HUES48 (cell line): ENCODE data around the gene DEFB128.
"Not testable (repeated sequence)": the region's sequence is repeated elsewhere in the genome, so short reads cannot be mapped to it uniquely, and the experiment has no call there.

Experiments used
- H3K27ac ChIP-seq: one replicate; pipeline ENCODE4 v1.7.0; 2013; ENCODE audit warnings: low read depth, low read length, inconsistent platforms
- H3K27me3 ChIP-seq: 2 replicates; pipeline ENCODE4 v1.6.1; 2013; ENCODE audit warnings: mild to moderate bottlenecking, low read length; ENCODE audit not compliant: control insufficient read depth, insufficient read depth
- H3K36me3 ChIP-seq: 2 replicates; pipeline ENCODE4 v1.6.1; 2013; ENCODE audit warnings: low read length; ENCODE audit not compliant: control insufficient read depth, insufficient read depth
- H3K4me1 ChIP-seq: 2 replicates; pipeline ENCODE4 v1.6.1; 2013; ENCODE audit warnings: mild to moderate bottlenecking, low read length; ENCODE audit not compliant: control insufficient read depth, insufficient read depth
- H3K4me3 ChIP-seq: 2 replicates; pipeline ENCODE4 v1.5.1; 2013; ENCODE audit warnings: mild to moderate bottlenecking, low read depth, low read length
- H3K9ac ChIP-seq: 2 replicates; pipeline ENCODE4 v1.6.1; 2013; ENCODE audit warnings: mild to moderate bottlenecking, low read depth, low read length, moderate library complexity
- H3K9me3 ChIP-seq: 2 replicates; pipeline ENCODE4 v1.6.1; 2013; ENCODE audit warnings: low read length; ENCODE audit not compliant: control insufficient read depth, insufficient read depth

Gene DEFB128

DNA sequence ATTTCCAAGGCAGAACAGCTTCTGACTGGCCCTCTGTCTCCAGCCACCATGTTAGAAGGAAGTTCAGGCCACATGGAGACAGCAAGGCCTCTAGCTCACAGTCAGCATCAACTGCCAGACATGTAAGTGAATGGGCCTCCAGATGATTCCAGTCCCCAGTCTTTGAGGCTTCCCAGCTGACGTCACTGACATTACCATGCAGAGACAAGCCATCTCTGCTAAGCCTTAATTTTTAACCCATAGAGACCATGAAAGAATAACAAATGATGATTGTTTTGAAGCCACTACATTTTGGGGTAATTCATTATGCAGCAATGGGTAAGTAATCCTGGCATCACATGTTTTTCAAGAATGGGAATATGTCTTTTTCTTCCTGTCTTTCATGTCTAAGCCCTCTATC is 26.3 kb upstream of the DEFB128 start:
- Histone ChIP-seq H3K27ac (no peak overlapping the region), H3K4me3 (no peak overlapping the region), H3K36me3 (no peaks in the 10 kb centered on the region), H3K4me1 (no peaks in the 10 kb centered on the region), H3K9me3 (no peaks in the 10 kb centered on the region), H3K9ac (no peak overlapping the region), H3K27me3 (peaks cover 32% of the 10 kb centered on the region)

DNA sequence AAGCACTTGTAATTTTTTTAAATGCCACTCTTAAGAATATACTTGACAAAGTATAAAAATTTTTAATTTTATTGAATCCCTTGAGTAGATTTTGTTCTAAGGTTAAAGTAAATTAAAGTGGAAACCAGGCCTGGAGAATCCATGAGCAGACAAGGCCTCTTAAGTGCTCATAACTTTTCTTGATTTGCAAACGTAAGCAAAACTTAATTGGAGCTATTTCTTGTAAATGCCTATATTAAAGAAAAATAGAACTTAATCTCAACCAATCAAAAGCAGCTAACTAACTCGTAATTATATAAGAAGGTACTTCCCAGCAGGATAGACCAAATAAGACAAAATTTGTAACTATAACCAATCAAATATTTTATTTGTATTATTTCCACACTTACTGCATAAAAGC is 24.9 kb upstream of the DEFB128 start:
- Histone ChIP-seq H3K4me3 (no peak overlapping the region), H3K36me3 (no peaks in the 10 kb centered on the region), H3K9me3 (no peaks in the 10 kb centered on the region), H3K27me3 (peaks cover 38% of the 10 kb centered on the region), H3K9ac (no peak overlapping the region), H3K27ac (no peak overlapping the region), H3K4me1 (no peaks in the 10 kb centered on the region)

DNA sequence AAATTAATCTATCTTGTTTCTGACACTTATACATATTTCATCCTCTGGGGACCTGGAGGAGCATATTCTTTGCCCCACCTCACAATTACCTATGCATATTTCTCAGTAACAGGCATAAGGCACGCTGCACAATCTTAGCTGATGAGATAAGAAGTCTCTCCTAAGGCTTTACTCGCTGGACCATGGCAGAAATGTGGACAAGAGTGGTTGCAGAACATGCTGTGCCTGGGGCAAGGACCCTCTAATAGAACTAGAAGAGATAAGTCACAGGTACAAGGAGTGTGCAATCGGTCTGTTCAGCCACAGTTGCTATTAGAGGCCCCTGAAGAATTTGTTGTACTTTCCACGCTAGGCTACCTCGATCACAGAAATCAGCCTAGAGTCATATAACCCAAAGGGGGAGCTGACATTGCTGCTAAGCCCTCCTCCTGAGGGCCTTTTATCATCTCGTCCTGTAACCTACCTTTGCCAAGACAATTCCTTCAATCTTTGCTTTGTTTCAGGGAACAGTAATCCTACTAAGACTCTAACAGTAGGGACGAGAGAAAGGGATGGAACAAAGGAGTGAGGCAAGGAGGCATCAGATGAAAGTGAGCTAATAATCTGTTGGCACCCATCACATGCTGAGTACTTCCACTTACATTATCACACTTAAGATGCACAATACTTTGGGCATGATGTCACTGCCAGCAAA is 21.4 kb upstream of the DEFB128 start:
- Histone ChIP-seq H3K36me3 (no peaks in the 10 kb centered on the region), H3K9me3 (no peaks in the 10 kb centered on the region), H3K4me1 (no peaks in the 10 kb centered on the region), H3K9ac (no peak overlapping the region), H3K27ac (no peak overlapping the region), H3K27me3 (peaks cover 39% of the 10 kb centered on the region), H3K4me3 (no peak overlapping the region)

DNA sequence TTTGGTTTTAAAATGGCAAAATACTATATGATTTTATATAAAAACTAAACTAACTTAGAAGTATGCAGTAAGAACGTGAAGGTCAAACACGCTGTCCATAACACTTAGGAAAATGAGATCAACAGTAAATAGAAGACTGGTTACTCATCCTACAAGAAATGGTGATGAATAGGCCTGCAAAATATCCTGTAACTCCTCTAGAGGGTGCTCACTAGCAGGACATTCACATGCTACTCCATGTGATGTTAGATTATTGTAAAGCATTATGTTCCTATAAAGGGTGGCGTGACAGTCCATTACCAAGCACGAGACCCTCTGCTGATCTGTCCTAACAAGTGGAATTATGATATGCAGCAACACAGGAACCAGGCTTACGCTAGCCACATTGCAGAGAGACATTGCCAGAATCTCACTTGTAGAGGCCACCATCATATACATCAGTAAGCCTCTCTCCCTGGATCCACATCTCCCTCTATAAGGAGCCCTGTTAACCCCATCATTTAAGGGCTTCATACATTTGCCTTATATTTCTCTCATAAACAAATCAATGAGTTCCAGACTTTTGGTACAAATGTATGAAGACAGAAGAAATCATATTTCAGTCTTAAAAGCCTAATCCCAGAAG is 19.5 kb upstream of the DEFB128 start:
- Histone ChIP-seq H3K4me1 (no peaks in the 10 kb centered on the region), H3K4me3 (no peak overlapping the region), H3K9me3 (no peaks in the 10 kb centered on the region), H3K27ac (no peak overlapping the region), H3K9ac (no peak overlapping the region), H3K36me3 (no peaks in the 10 kb centered on the region), H3K27me3 (peaks cover 39% of the 10 kb centered on the region)

DNA sequence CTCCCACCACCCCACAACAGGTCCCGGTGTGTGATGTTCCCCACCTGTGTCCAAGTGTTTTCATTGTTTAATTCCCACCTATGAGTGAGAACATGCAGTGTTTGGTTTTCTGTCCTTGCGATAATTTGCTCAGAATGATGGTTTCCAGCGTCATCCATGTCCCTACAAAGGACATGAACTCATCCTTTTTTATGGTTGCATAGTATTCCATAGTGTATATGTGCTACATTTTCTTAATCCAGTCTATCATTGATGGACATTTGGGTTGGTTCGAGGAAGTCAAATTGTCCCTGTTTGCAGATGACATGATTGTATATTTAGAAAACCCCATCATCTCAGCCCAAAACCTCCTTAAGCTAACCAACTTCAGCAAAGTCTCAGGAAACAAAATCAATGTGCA is 14.1 kb upstream of the DEFB128 start:
- H3K36me3 ChIP-seq, H3K4me1 ChIP-seq, H3K4me3 ChIP-seq, H3K9ac ChIP-seq, H3K27ac ChIP-seq, H3K27me3 ChIP-seq: not testable (repeated sequence)
- H3K9me3 ChIP-seq: peaks cover 35% of the 10 kb centered on the region

DNA sequence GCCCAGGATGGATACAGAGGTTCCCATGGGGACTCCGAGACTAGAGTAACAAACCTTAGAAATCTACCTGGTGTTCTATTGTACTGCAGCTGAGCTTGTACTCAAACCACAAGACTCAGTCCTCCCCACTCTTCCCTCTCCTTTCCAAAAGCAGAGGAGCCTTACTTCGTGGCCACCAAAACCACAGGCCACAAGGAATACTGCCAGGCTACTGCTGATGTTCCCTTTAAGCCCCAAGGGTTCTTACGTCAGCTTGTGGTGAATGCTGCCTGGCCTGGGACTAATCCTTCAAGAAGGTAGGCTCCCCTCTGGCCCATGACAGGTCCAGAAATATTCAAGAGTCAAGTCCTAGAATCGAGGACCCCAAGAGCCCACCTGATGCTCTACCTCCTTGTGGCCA is 10.5 kb upstream of the DEFB128 start:
- Histone ChIP-seq H3K27me3 (no peaks in the 10 kb centered on the region), H3K4me1 (no peaks in the 10 kb centered on the region), H3K36me3 (no peaks in the 10 kb centered on the region), H3K27ac (no peak overlapping the region), H3K4me3 (no peak overlapping the region), H3K9ac (no peak overlapping the region), H3K9me3 (peaks cover 62% of the 10 kb centered on the region)

DNA sequence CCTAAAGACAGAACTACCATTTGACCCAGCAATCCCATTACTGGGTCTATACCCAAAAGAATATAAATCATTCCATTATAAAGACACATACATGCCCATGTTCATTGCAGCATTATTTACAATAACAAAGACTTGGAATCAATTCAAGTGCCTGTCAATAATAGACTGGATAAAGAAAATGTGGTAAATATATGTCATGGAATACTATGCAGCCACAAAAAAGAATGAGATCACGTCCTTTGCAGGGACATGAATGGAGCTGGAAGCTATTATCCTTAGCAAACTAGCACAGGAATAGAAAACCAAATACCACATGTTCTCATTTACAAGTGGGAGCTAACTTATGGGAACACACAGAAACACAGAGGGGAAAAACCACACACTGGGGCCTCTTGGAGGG is 8.7 kb upstream of the DEFB128 start:
- no peaks in the 10 kb centered on the region for H3K36me3 ChIP-seq
- no peak overlapping the region for H3K4me3 ChIP-seq
- H3K27me3 ChIP-seq: no peaks in the 10 kb centered on the region
- H3K27ac ChIP-seq: no peak overlapping the region
- no peak overlapping the region for H3K9ac ChIP-seq
- no peaks in the 10 kb centered on the region for H3K4me1 ChIP-seq
- peaks cover 79% of the 10 kb centered on the region for H3K9me3 ChIP-seq

DNA sequence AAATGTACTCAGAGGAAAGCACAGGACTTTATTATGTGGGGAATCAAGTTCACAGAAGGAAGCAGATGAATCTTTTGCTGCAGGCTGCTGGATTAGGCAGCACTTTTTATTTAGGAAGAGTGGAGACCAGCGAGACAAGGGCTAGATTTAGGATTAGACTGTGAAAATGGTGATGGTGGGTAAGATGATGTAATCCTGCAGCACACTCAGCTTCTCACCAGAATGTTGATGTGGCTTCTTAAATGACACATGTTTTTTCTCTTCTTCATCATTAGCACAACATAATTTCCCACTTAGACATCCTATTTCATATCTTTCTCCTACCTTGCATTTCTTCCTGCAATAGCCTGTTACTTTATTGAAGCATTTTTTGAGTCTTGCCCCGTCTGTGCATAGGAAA is 1.8 kb downstream of the DEFB128 start:
- no peaks in the 10 kb centered on the region for H3K36me3 ChIP-seq

DNA sequence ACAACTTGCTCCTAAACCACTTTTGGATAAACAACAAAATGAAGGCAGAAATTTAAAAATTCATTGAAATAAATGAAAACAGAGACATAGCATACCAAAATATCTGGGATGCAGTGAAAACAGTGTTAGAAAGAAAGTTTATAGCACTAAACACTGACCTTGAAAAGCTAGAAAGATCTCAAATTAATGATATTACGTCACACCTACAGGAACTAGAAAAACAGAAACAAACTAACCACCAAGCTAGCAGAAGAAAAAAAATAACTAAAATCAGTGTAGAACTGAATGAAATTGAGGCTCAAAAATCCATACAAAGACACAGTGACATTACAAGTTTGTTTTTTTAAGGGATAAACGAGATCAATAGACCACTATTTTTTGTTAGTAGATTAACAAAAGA is 5.2 kb downstream of the DEFB128 start:
- no peaks in the 10 kb centered on the region for H3K27me3 ChIP-seq
- no peaks in the 10 kb centered on the region for H3K36me3 ChIP-seq
- H3K27ac ChIP-seq: no peak overlapping the region
- no peak overlapping the region for H3K9ac ChIP-seq
- no peak overlapping the region for H3K4me3 ChIP-seq
- H3K9me3 ChIP-seq: peaks cover 79% of the 10 kb centered on the region
- H3K4me1 ChIP-seq: no peaks in the 10 kb centered on the region

More for the DNA sequence above, 1.8 kb downstream of the DEFB128 start:
- no peaks in the 10 kb centered on the region for H3K27me3 ChIP-seq
- peaks cover 73% of the 10 kb centered on the region for H3K9me3 ChIP-seq
- H3K27ac ChIP-seq: no peak overlapping the region
- no peak overlapping the region for H3K9ac ChIP-seq
- H3K4me3 ChIP-seq: no peak overlapping the region
- H3K4me1 ChIP-seq: no peaks in the 10 kb centered on the region

DNA sequence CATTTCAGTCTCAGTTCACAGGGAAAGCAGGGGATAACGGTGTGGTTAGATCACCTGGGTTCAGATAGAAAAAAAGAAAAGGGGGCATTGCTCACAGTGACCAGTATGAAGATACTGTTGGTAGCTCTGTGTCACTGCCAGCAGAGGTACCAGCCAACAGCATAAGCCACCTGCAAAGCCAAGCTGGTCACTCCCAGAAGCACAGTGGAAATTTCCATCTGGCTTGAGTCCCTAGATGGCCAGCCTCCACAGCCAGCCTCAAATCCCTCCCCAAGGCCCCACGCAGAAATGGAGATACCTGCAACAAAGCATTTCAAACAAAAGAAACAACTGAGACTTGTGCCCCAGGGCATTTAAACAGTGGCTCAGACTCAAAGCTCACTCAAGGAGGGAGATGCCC is 20.6 kb downstream of the DEFB128 start:
- H3K4me3 ChIP-seq: no peak overlapping the region
- H3K4me1 ChIP-seq: no peaks in the 10 kb centered on the region
- no peaks in the 10 kb centered on the region for H3K36me3 ChIP-seq
- H3K27me3 ChIP-seq: no peaks in the 10 kb centered on the region
- peaks cover 62% of the 10 kb centered on the region for H3K9me3 ChIP-seq
- no peak overlapping the region for H3K9ac ChIP-seq
- no peak overlapping the region for H3K27ac ChIP-seq

DNA sequence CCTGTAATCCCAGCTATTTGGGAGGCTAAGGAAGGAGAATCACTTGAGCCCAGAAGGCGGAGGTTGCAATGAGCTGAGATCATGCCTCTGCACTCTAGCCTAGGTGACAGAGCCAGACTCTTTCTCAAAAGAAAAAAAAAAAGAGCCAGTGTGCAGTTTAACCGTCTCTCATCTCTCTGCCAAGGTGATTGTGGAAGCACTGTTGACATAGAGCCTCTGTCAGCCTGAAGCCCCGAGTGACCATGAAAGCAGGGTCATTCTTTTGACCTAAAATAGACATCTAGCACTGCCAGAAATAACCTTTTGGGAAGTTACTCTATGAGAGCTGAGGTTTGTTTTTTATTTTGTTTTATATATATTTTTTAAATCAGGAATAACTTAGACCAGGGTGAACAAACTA is 24.9 kb downstream of the DEFB128 start:
- Histone ChIP-seq H3K36me3 (no peaks in the 10 kb centered on the region), H3K27me3 (no peaks in the 10 kb centered on the region), H3K9me3 (peaks cover 52% of the 10 kb centered on the region), H3K4me3 (no peak overlapping the region), H3K9ac (no peak overlapping the region), H3K27ac (no peak overlapping the region), H3K4me1 (no peaks in the 10 kb centered on the region)
